Measurements from ENCODE around the gene N4BP3. TPM values are rescaled to one million over a fixed set of nuclear protein-coding genes. Genes with fewer than 3 reads are reported as not detected.
"Not testable (repeated sequence)": the region's sequence is repeated elsewhere in the genome, so short reads cannot be mapped to it uniquely, and the experiment has no call there.

The N4BP3 gene
- total and polyA plus RNA-seq, 9 donors = 16.7 to 29.1 (median 22.7) TPM

- Histone ChIP-seq H3K27me3 (ENCODE audit: control insufficient read depth, insufficient read depth, low read length) (peaks cover 9% of the 10 kb centered on the region), H3K9me3 (replicated peaks; ENCODE audit: control insufficient read depth, low read depth, low read length) (no peaks in the 10 kb centered on the region), H3K27ac (ENCODE audit: low read length) (peak overlapping the region; percentile 94), H3K4me1 (ENCODE audit: control insufficient read depth, insufficient read depth, low read length) (peaks cover 96% of the 10 kb centered on the region), H3K4me3 (ENCODE audit: low read length) (peak overlapping the region; percentile 28), H3K36me3 (ENCODE audit: control insufficient read depth, insufficient read depth, low read length) (peaks cover 27% of the 10 kb centered on the region)
- 27% methylated on average over 27 of the region's 29 CpGs for WGBS (ENCODE audit: insufficient coverage)
- DNase-seq = peak; percentile 95
These were observed 7.5 kb downstream of the N4BP3 start for GRCh38 chr5:178120607-178121357.

GRCh38 chr5:178121391-178122276 is 8.3 kb downstream of the N4BP3 start:
- no peaks in the 10 kb centered on the region for H3K9me3 ChIP-seq (replicated peaks; ENCODE audit: control insufficient read depth, low read depth, low read length)
- H3K27me3 ChIP-seq (ENCODE audit: control insufficient read depth, insufficient read depth, low read length) = peaks cover 4% of the 10 kb centered on the region
- H3K4me3 ChIP-seq (ENCODE audit: low read length) = peak overlapping the region; percentile 28
- H3K4me1 ChIP-seq (ENCODE audit: control insufficient read depth, insufficient read depth, low read length) = peaks cover 88% of the 10 kb centered on the region
- WGBS (ENCODE audit: insufficient coverage) = 25% methylated on average over 38 of the region's 38 CpGs
- H3K27ac ChIP-seq (ENCODE audit: low read length) = peak overlapping the region; percentile 94
- peaks cover 27% of the 10 kb centered on the region for H3K36me3 ChIP-seq (ENCODE audit: control insufficient read depth, insufficient read depth, low read length)
- peak; percentile 97 for DNase-seq

GRCh38 chr5:178122346-178122745 is 9.0 kb downstream of the N4BP3 start:
- Histone ChIP-seq H3K4me3 (ENCODE audit: low read length) (no peak overlapping the region), H3K36me3 (ENCODE audit: control insufficient read depth, insufficient read depth, low read length) (peaks cover 30% of the 10 kb centered on the region), H3K9me3 (replicated peaks; ENCODE audit: control insufficient read depth, low read depth, low read length) (no peaks in the 10 kb centered on the region), H3K4me1 (ENCODE audit: control insufficient read depth, insufficient read depth, low read length) (peaks cover 81% of the 10 kb centered on the region), H3K27me3 (ENCODE audit: control insufficient read depth, insufficient read depth, low read length) (no peaks in the 10 kb centered on the region), H3K27ac (ENCODE audit: low read length) (peak overlapping the region; percentile 94)
- WGBS (ENCODE audit: insufficient coverage) = 56% methylated on average over 5 of the region's 5 CpGs
- no peak for DNase-seq

GRCh38 chr5:178123094-178123965 is 10.0 kb downstream of the N4BP3 start:
- H3K4me1 ChIP-seq (ENCODE audit: control insufficient read depth, insufficient read depth, low read length) = peaks cover 71% of the 10 kb centered on the region
- no peaks in the 10 kb centered on the region for H3K27me3 ChIP-seq (ENCODE audit: control insufficient read depth, insufficient read depth, low read length)
- DNase-seq = no peak
- 98% methylated on average over 4 of the region's 13 CpGs for WGBS (ENCODE audit: insufficient coverage)
- no peak overlapping the region for H3K27ac ChIP-seq (ENCODE audit: low read length)
- H3K4me3 ChIP-seq (ENCODE audit: low read length) = no peak overlapping the region
- H3K9me3 ChIP-seq (replicated peaks; ENCODE audit: control insufficient read depth, low read depth, low read length) = no peaks in the 10 kb centered on the region
- H3K36me3 ChIP-seq (ENCODE audit: control insufficient read depth, insufficient read depth, low read length) = peaks cover 32% of the 10 kb centered on the region

- Histone ChIP-seq H3K27me3 (ENCODE audit: control insufficient read depth, insufficient read depth, low read length) (no peaks in the 10 kb centered on the region), H3K27ac (ENCODE audit: low read length) (no peak overlapping the region), H3K9me3 (replicated peaks; ENCODE audit: control insufficient read depth, low read depth, low read length) (no peaks in the 10 kb centered on the region), H3K4me1 (ENCODE audit: control insufficient read depth, insufficient read depth, low read length) (peaks cover 63% of the 10 kb centered on the region), H3K36me3 (ENCODE audit: control insufficient read depth, insufficient read depth, low read length) (peaks cover 30% of the 10 kb centered on the region), H3K4me3 (ENCODE audit: low read length) (no peak overlapping the region)
- no peak for DNase-seq
- WGBS (ENCODE audit: insufficient coverage) = 56% methylated on average over 14 of the region's 18 CpGs
These were observed 10.9 kb downstream of the N4BP3 start for GRCh38 chr5:178123966-178124925.

- Histone ChIP-seq H3K36me3 (ENCODE audit: control insufficient read depth, insufficient read depth, low read length) (peaks cover 29% of the 10 kb centered on the region), H3K27ac (ENCODE audit: low read length) (no peak overlapping the region), H3K9me3 (replicated peaks; ENCODE audit: control insufficient read depth, low read depth, low read length) (no peaks in the 10 kb centered on the region), H3K4me1 (ENCODE audit: control insufficient read depth, insufficient read depth, low read length) (peaks cover 56% of the 10 kb centered on the region), H3K27me3 (ENCODE audit: control insufficient read depth, insufficient read depth, low read length) (no peaks in the 10 kb centered on the region), H3K4me3 (ENCODE audit: low read length) (no peak overlapping the region)
- DNase-seq = peak; percentile 67
- 75% methylated on average over 3 of the region's 10 CpGs for WGBS (ENCODE audit: insufficient coverage)
These were observed 12.0 kb downstream of the N4BP3 start for GRCh38 chr5:178125253-178125906.

- Histone ChIP-seq H3K27me3 (ENCODE audit: control insufficient read depth, insufficient read depth, low read length) (no peaks in the 10 kb centered on the region), H3K4me1 (ENCODE audit: control insufficient read depth, insufficient read depth, low read length) (peaks cover 45% of the 10 kb centered on the region), H3K36me3 (ENCODE audit: control insufficient read depth, insufficient read depth, low read length) (peaks cover 22% of the 10 kb centered on the region), H3K9me3 (replicated peaks; ENCODE audit: control insufficient read depth, low read depth, low read length) (no peaks in the 10 kb centered on the region), H3K27ac (ENCODE audit: low read length) (no peak overlapping the region), H3K4me3 (ENCODE audit: low read length) (no peak overlapping the region)
- no peak for DNase-seq
- 17% methylated on average over 1 of the region's 3 CpGs for WGBS (ENCODE audit: insufficient coverage)
These were observed 13.2 kb downstream of the N4BP3 start for GRCh38 chr5:178126556-178126955.

GRCh38 chr5:178127300-178128009 is 14.1 kb downstream of the N4BP3 start:
- Histone ChIP-seq H3K36me3 (ENCODE audit: control insufficient read depth, insufficient read depth, low read length) (peaks cover 14% of the 10 kb centered on the region), H3K4me1 (ENCODE audit: control insufficient read depth, insufficient read depth, low read length) (peaks cover 41% of the 10 kb centered on the region)
- not testable (repeated sequence) for H3K27ac ChIP-seq (ENCODE audit: low read length); H3K4me3 ChIP-seq (ENCODE audit: low read length); H3K9me3 ChIP-seq (replicated peaks; ENCODE audit: control insufficient read depth, low read depth, low read length); H3K27me3 ChIP-seq (ENCODE audit: control insufficient read depth, insufficient read depth, low read length); DNase-seq
- 90% methylated on average over 6 of the region's 14 CpGs for WGBS (ENCODE audit: insufficient coverage)

Data from muscle of leg (tissue), 11 donors.